Measurements from ENCODE around the gene PHLDA1. TPM values are rescaled to one million over a fixed set of nuclear protein-coding genes. Genes with fewer than 3 reads are reported as not detected.
A peak's percentile ranks its signal among the peaks of the same experiment; 100 is the strongest.
"Not testable (repeated sequence)": the region's sequence is repeated elsewhere in the genome, so short reads cannot be mapped to it uniquely, and the experiment has no call there.

PHLDA1 gene
- total RNA-seq, 3 donors from 2014 or later (not counting 1 experiment from before 2014, with no cell fraction given), result 11.1 to 24.0 (median 19.1) TPM

GRCh38 chr12:75985566-75985965, 46.0 kb downstream of the PHLDA1 start:
- H3K4me1 ChIP-seq (ENCODE audit: control insufficient read depth, insufficient read depth, low read length), result peaks cover 5% of the 10 kb centered on the region
- no peaks in the 10 kb centered on the region for H3K9me3 ChIP-seq (ENCODE audit: control insufficient read depth, insufficient read depth, low read length)
- Mint-ChIP-seq H3K36me3 (no peaks in the 10 kb centered on the region), H3K27me3 (ENCODE audit: low read depth in 2 of 2) (peaks cover 3 to 23% of the 10 kb centered on the region in 2 donors), H3K27ac (no peak overlapping the region), H3K9me3 (no peaks in the 10 kb centered on the region), H3K4me3 (no peak overlapping the region), H3K4me1 (peaks cover 11 to 20% of the 10 kb centered on the region in 2 donors)
- WGBS (ENCODE audit: insufficient coverage), result 94% methylated on average over 4 of the region's 5 CpGs
- DNase-seq (no peak), ATAC-seq (no peak)
- intact Hi-C loops (cut with micrococcal nuclease), result no loop called here
- no peaks in the 10 kb centered on the region for H3K36me3 ChIP-seq (ENCODE audit: control insufficient read depth, insufficient read depth, low read length)
- H3K27me3 ChIP-seq (ENCODE audit: control insufficient read depth, insufficient read depth, low read length), result peaks cover 2% of the 10 kb centered on the region
- no peak overlapping the region for H3K4me3 ChIP-seq (ENCODE audit: low read length)
- TF ChIP-seq CTCF (IDR thresholded peaks at IDR 0.05), result no peak
- H3K27ac ChIP-seq (ENCODE audit: low read length), result no peak overlapping the region

- H3K4me3 ChIP-seq (ENCODE audit: low read length), result no peak overlapping the region
- no peak for TF ChIP-seq CTCF (IDR thresholded peaks at IDR 0.05)
- peak overlapping the region; percentile 29 to 67 for H3K27ac Mint-ChIP-seq
- H3K4me1 ChIP-seq (ENCODE audit: control insufficient read depth, insufficient read depth, low read length), result peaks cover 6% of the 10 kb centered on the region
- peaks cover 2 to 14% of the 10 kb centered on the region in 2 donors for H3K27me3 Mint-ChIP-seq (ENCODE audit: low read depth in 2 of 2)
- no peak overlapping the region for H3K4me3 Mint-ChIP-seq
- no peaks in the 10 kb centered on the region for H3K27me3 ChIP-seq (ENCODE audit: control insufficient read depth, insufficient read depth, low read length)
- intact Hi-C loops (cut with micrococcal nuclease), result no loop called here
- DNase-seq, result peak in 1 of 2 donors; percentile 10
- H3K9me3 Mint-ChIP-seq, result no peaks in the 10 kb centered on the region
- H3K36me3 ChIP-seq (ENCODE audit: control insufficient read depth, insufficient read depth, low read length), result no peaks in the 10 kb centered on the region
- H3K9me3 ChIP-seq (ENCODE audit: control insufficient read depth, insufficient read depth, low read length), result no peaks in the 10 kb centered on the region
- no peak overlapping the region for H3K27ac ChIP-seq (ENCODE audit: low read length)
- 85% methylated on average over 6 of the region's 7 CpGs for WGBS (ENCODE audit: insufficient coverage)
- no peaks in the 10 kb centered on the region for H3K36me3 Mint-ChIP-seq
- peaks cover 11 to 20% of the 10 kb centered on the region in 2 donors for H3K4me1 Mint-ChIP-seq
- peak in 1 of 3 donors; percentile 25 for ATAC-seq
These were observed 46.9 kb downstream of the PHLDA1 start for GRCh38 chr12:75984577-75985182.

GRCh38 chr12:75983851-75984250, 47.7 kb downstream of the PHLDA1 start:
- H3K4me3 Mint-ChIP-seq, result not testable (repeated sequence)
- WGBS (ENCODE audit: insufficient coverage), result 98% methylated on average over 4 of the region's 4 CpGs

GRCh38 chr12:75982979-75983660, 48.5 kb downstream of the PHLDA1 start:
- Histone ChIP-seq H3K36me3 (ENCODE audit: control insufficient read depth, insufficient read depth, low read length) (no peaks in the 10 kb centered on the region), H3K27ac (ENCODE audit: low read length) (no peak overlapping the region), H3K27me3 (ENCODE audit: control insufficient read depth, insufficient read depth, low read length) (no peaks in the 10 kb centered on the region), H3K4me3 (ENCODE audit: low read length) (no peak overlapping the region), H3K9me3 (ENCODE audit: control insufficient read depth, insufficient read depth, low read length) (no peaks in the 10 kb centered on the region), H3K4me1 (ENCODE audit: control insufficient read depth, insufficient read depth, low read length) (peaks cover 17% of the 10 kb centered on the region)
- intact Hi-C loops (cut with micrococcal nuclease), result no loop called here
- H3K36me3 Mint-ChIP-seq, result no peaks in the 10 kb centered on the region
- peak overlapping the region in 1 of 2 donors; percentile 71 for H3K27ac Mint-ChIP-seq
- ATAC-seq, result no peak
- H3K4me1 Mint-ChIP-seq, result peaks cover 24 to 33% of the 10 kb centered on the region in 2 donors
- no peak overlapping the region for H3K4me3 Mint-ChIP-seq
- DNase-seq, result no peak
- TF ChIP-seq CTCF (IDR thresholded peaks at IDR 0.05), result no peak
- H3K9me3 Mint-ChIP-seq, result no peaks in the 10 kb centered on the region
- WGBS (ENCODE audit: insufficient coverage), result 93% methylated on average over 5 of the region's 5 CpGs
- no peaks in the 10 kb centered on the region for H3K27me3 Mint-ChIP-seq (ENCODE audit: low read depth in 2 of 2)

More at GRCh38 chr12:75983851-75984250, 47.7 kb downstream of the PHLDA1 start:
- H3K36me3 Mint-ChIP-seq; intact Hi-C loops (cut with micrococcal nuclease); H3K9me3 Mint-ChIP-seq; H3K27me3 ChIP-seq (ENCODE audit: control insufficient read depth, insufficient read depth, low read length); H3K36me3 ChIP-seq (ENCODE audit: control insufficient read depth, insufficient read depth, low read length); H3K27me3 Mint-ChIP-seq (ENCODE audit: low read depth in 2 of 2); H3K27ac ChIP-seq (ENCODE audit: low read length); H3K9me3 ChIP-seq (ENCODE audit: control insufficient read depth, insufficient read depth, low read length); DNase-seq; H3K4me1 ChIP-seq (ENCODE audit: control insufficient read depth, insufficient read depth, low read length); H3K4me3 ChIP-seq (ENCODE audit: low read length); ATAC-seq: not testable (repeated sequence)
- Mint-ChIP-seq H3K4me1 (peaks cover 17 to 26% of the 10 kb centered on the region in 2 donors), H3K27ac (peak overlapping the region in 1 of 2 donors; percentile 71)

All from natural killer cell (primary cell).